HUDEP-2 (cell line): ENCODE measurements around the gene TMEM144.

ENCODE experiments used
- DNase-seq, 76 experiments: peaks; one replicate each; lab custom pipeline; 2025; ENCODE audit not compliant: unreplicated experiment in 76 of 76; lab: John Stamatoyannopoulos, UW

TMEM144 gene

GRCh38 chr4:158291334-158292055, 81.2 kb downstream of the TMEM144 start:
- no peak for DNase-seq

GRCh38 chr4:158292156-158292555, 81.9 kb downstream of the TMEM144 start:
- DNase-seq = no peak

- no peak for DNase-seq
Measured at GRCh38 chr4:158295053-158295452, 84.8 kb downstream of the TMEM144 start.

- DNase-seq = no peak
Measured at GRCh38 chr4:158297866-158298265, 87.6 kb downstream of the TMEM144 start.

- peak in 2 of 76 experiments; percentile 7 to 8 for DNase-seq
Measured at GRCh38 chr4:158299459-158300007, 89.2 kb downstream of the TMEM144 start.

- DNase-seq = no peak
Measured at GRCh38 chr4:158300012-158300411, 89.7 kb downstream of the TMEM144 start.

- DNase-seq = no peak
Measured at GRCh38 chr4:158302076-158302866, 92.0 kb downstream of the TMEM144 start.

GRCh38 chr4:158304694-158305093, 94.4 kb downstream of the TMEM144 start:
- no peak for DNase-seq
